Gastroesophageal sphincter (tissue), 4 donors: Measurements from ENCODE around the gene PAIP2B. TPM values are rescaled to one million over a fixed set of nuclear protein-coding genes. Genes with fewer than 3 reads are reported as not detected.

Experiments
- ATAC-seq: fragments of 150-250 bp; one replicate; pipeline ENCODE4 v1.9.1; 2016; ENCODE audit warnings: mild to moderate bottlenecking, moderate library complexity
- H3K27ac ChIP-seq, 4 donors: fragments of 200-600 bp; sonication (generic) in 3 of 4; 1 replicate in 3 of 4; 2 replicates in 1 of 4; pipeline ENCODE4 v1.5.1; 2016 to 2019
- H3K27me3 ChIP-seq: fragments of 200-600 bp; sonication (generic); one replicate; pipeline ENCODE4 v1.5.1; 2019
- H3K36me3 ChIP-seq, 2 donors: fragments of 200-600 bp; sonication (generic); one replicate each; pipeline ENCODE4 v1.5.1; 2019; ENCODE audit warnings: control low read depth in 1 of 2
- H3K4me1 ChIP-seq, 3 donors: fragments of 200-600 bp; sonication (generic); 1 replicate in 2 of 3; 2 replicates in 1 of 3; pipeline ENCODE4 v1.5.1; 2016 to 2019; ENCODE audit warnings: control low read depth in 2 of 3
- H3K4me3 ChIP-seq, 2 donors: fragments of 200-600 bp; sonication (generic); one replicate each; pipeline ENCODE4 v1.5.1; 2019; ENCODE audit warnings: mild to moderate bottlenecking in 1 of 2, moderate library complexity in 1 of 2
- H3K9me3 ChIP-seq, 3 donors: fragments of 200-600 bp; sonication (generic); one replicate each; pipeline ENCODE4 v1.5.1; 2017 to 2019; ENCODE audit warnings: control low read depth in 2 of 3
- CTCF ChIP-seq, 4 experiments: fragments of 200-600 bp in 2 of 4; fragments of 450-650 bp in 2 of 4; sonication (generic) in 1 of 4; IDR thresholded peaks; one replicate each; pipeline ENCODE4 v1.5.1; 2017 to 2019; ENCODE audit warnings: antibody characterized with exemption in 4 of 4, mild to moderate bottlenecking in 2 of 4, moderate library complexity in 2 of 4
- EP300 ChIP-seq: sonication (generic); formaldehyde crosslinking; IDR thresholded peaks from one replicate; pipeline ENCODE4 v1.6.1; 2017; ENCODE audit warnings: antibody characterized with exemption, mild to moderate bottlenecking
- POLR2A ChIP-seq, 2 donors: fragments of 450-650 bp; IDR thresholded peaks; one replicate each; pipeline ENCODE4 v1.6.1; 2017; ENCODE audit warnings: antibody characterized with exemption in 2 of 2, mild to moderate bottlenecking in 2 of 2, moderate library complexity in 1 of 2
- POLR2AphosphoS5 ChIP-seq: sonication (generic); formaldehyde crosslinking; IDR thresholded peaks from one replicate; pipeline ENCODE4 v1.6.1; 2017; ENCODE audit warnings: antibody characterized with exemption
- WGBS, 2 donors: methylation state at CpG; one replicate each; pipeline ENCODE4 v1.1.5; 2018; ENCODE audit warnings: low coverage in 1 of 2; 5-methylcytosine and 5-hydroxymethylcytosine counted together
- total RNA-seq, 4 donors: library from RNA; depleted of rRNA; stranded (reverse); fragments of >200 nt; gene quantifications; one replicate each; pipeline ENCODE4 v1.1.0, GENCODE V29; 2016

The PAIP2B gene
- total RNA-seq, result 10 to 100 TPM; 15.1 to 19.3 (median 16.4) TPM

- ATAC-seq, result peak; percentile 98
- TF ChIP-seq EP300 (no peak), CTCF (IDR thresholded peaks at IDR 0.05) (no peak), POLR2A (IDR thresholded peaks at IDR 0.05) (peak; percentile 78), POLR2AphosphoS5 (peak; percentile 92)
- WGBS, 2 donors, result 1% methylated on average over 17 to 18 of the region's 30 CpGs
These were observed at the start of gene PAIP2B for GRCh38 chr2:71226965-71227560. TSS of gene PAIP2B (minus strand) at chr2:71227103. CDS start at chr2:71202589, 24,514 bp downstream.

GRCh38 chr2:71275939-71276310, 49.0 kb upstream of the PAIP2B start:
- Histone ChIP-seq H3K36me3 (no peaks in the 10 kb centered on the region), H3K27ac (peak overlapping the region in 3 of 4 donors; percentile 70 to 81 (median 81)), H3K27me3 (peaks cover 65% of the 10 kb centered on the region), H3K9me3 (no peaks in the 10 kb centered on the region), H3K4me3 (peak overlapping the region; percentile 41 to 67), H3K4me1 (peaks cover 0 to 26% (median 3%) of the 10 kb centered on the region in 3 donors)
- TF ChIP-seq POLR2AphosphoS5, result no peak
- TF ChIP-seq POLR2A (IDR thresholded peaks at IDR 0.05), result no peak
- TF ChIP-seq CTCF (IDR thresholded peaks at IDR 0.05), result no peak
- TF ChIP-seq EP300, result no peak
- no peak for ATAC-seq
- WGBS, 2 donors, result 20 to 51% methylated on average over 5 to 6 of the region's 8 CpGs

More at GRCh38 chr2:71226965-71227560, at the start of gene PAIP2B:
- peak within 1 kb of the TSS; percentile 64 to 96 (median 90) for H3K27ac ChIP-seq
- H3K36me3 ChIP-seq, result peaks cover 0 to 2% of the 10 kb centered on the region in 2 donors
- peaks cover 0 to 38% (median 10%) of the 10 kb centered on the region in 3 donors for H3K4me1 ChIP-seq
- H3K27me3 ChIP-seq, result no peaks in the 10 kb centered on the region
- peak within 1 kb of the TSS; percentile 70 to 93 for H3K4me3 ChIP-seq
- no peaks in the 10 kb centered on the region for H3K9me3 ChIP-seq

DNA sequence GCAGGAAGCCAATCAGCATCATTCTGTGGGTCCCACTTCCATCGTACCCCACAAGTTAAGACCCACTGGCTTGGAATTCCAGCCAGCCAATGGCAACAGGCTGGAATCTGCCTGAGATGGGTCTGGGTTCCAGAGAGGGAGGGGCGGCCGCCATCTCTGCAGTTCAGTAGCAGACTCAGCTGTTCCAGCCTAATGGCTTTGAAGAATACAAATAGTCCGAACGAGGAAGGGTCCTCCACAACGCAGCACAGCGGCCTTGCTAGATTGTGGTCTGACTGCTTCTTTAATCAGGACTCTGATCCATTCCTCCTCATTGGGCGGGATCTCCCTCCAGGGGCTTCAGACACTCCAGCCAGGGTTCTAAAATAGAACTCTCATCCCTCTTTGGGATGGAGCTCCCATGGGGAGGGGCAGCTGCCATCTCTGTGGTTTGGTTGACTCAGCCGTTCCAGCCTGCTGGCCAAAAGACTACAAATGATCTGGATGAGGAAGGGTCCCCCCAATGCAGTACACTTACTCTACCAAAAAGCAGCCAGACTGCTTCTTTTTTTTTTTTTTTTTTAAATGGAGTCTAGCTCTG, 42.7 kb upstream of the PAIP2B start:
- Histone ChIP-seq H3K4me3 (no peak overlapping the region), H3K4me1 (no peaks in the 10 kb centered on the region), H3K36me3 (no peaks in the 10 kb centered on the region), H3K9me3 (no peaks in the 10 kb centered on the region), H3K27ac (no peak overlapping the region), H3K27me3 (peaks cover 44% of the 10 kb centered on the region)
- no peak for TF ChIP-seq POLR2AphosphoS5
- TF ChIP-seq CTCF (IDR thresholded peaks at IDR 0.05), result no peak
- TF ChIP-seq POLR2A (IDR thresholded peaks at IDR 0.05), result no peak
- no peak for TF ChIP-seq EP300
- ATAC-seq, result no peak
- 0% methylated on average over 1 of the region's 9 CpGs; no CpG with 5 or more reads in 1 of the 2 donors for WGBS, 2 donors

- Histone ChIP-seq H3K27ac (no peak overlapping the region), H3K9me3 (no peaks in the 10 kb centered on the region), H3K27me3 (peaks cover 8% of the 10 kb centered on the region), H3K4me3 (no peak overlapping the region), H3K4me1 (no peaks in the 10 kb centered on the region), H3K36me3 (no peaks in the 10 kb centered on the region)
- 85 to 89% methylated on average over 6 of the region's 6 CpGs for WGBS, 2 donors
- no peak for TF ChIP-seq POLR2A (IDR thresholded peaks at IDR 0.05)
- no peak for TF ChIP-seq POLR2AphosphoS5
- no peak for TF ChIP-seq EP300
- TF ChIP-seq CTCF (IDR thresholded peaks at IDR 0.05), result no peak
- no peak for ATAC-seq
These were observed 36.5 kb upstream of the PAIP2B start for GRCh38 chr2:71263386-71263785.

GRCh38 chr2:71261534-71261933, 34.6 kb upstream of the PAIP2B start:
- no peak for TF ChIP-seq POLR2A (IDR thresholded peaks at IDR 0.05)
- no peak for TF ChIP-seq EP300
- TF ChIP-seq CTCF (IDR thresholded peaks at IDR 0.05), result no peak
- TF ChIP-seq POLR2AphosphoS5, result no peak
- no peaks in the 10 kb centered on the region for H3K36me3 ChIP-seq
- ATAC-seq, result no peak

More at GRCh38 chr2:71261534-71261933, 34.6 kb upstream of the PAIP2B start:
- H3K27ac ChIP-seq, result no peak overlapping the region
- no peak overlapping the region for H3K4me3 ChIP-seq
- H3K9me3 ChIP-seq, result no peaks in the 10 kb centered on the region
- H3K27me3 ChIP-seq, result no peaks in the 10 kb centered on the region
- no peaks in the 10 kb centered on the region for H3K4me1 ChIP-seq
